K562 (cell line): ENCODE data around the gene SPRYD7.

Experiments
- BACH1 ChIP-seq: fragments of 200-800 bp; sonication (Bioruptor generic); IDR thresholded peaks from 2 replicates; pipeline ENCODE4 v1.6.1; 2016; ENCODE audit warnings: missing genetic modification characterization, missing compliant biosample characterization
- ELF4 ChIP-seq: fragments of 450-650 bp; formaldehyde crosslinking; IDR thresholded peaks from 2 replicates; pipeline ENCODE4 v1.4.0; 2022; ENCODE audit warnings: missing genetic modification characterization
- LARP7 ChIP-seq: fragments of 450-650 bp; IDR thresholded peaks from 2 replicates; pipeline ENCODE4 v1.6.1; 2016
- POLR2AphosphoS5 ChIP-seq: IDR thresholded peaks from 2 replicates; pipeline ENCODE4 v1.6.1; 2011; ENCODE audit warnings: mild to moderate bottlenecking, low read depth, low read length, moderate library complexity; ENCODE audit not compliant: control insufficient read depth, insufficient read depth
- RAD21 ChIP-seq, 2 experiments: fragments of 250-450 bp in 1 of 2; fragments of 450-650 bp in 1 of 2; sonication (Bioruptor Pico) in 1 of 2; formaldehyde crosslinking in 1 of 2; IDR thresholded peaks in 1 of 2; conservative IDR thresholded peaks in 1 of 2; 2 replicates each; pipeline versions ENCODE4 v1.4.0 to v1.8.0; 2020 to 2022; ENCODE audit warnings: mild to moderate bottlenecking in 2 of 2, moderate library complexity in 1 of 2
- RFX1 ChIP-seq: fragments of 450-650 bp; IDR thresholded peaks from 2 replicates; pipeline ENCODE4 v1.6.1; 2016; ENCODE audit warnings: mild to moderate bottlenecking, moderate library complexity
- RFX5 ChIP-seq: IDR thresholded peaks from 2 replicates; pipeline ENCODE4 v1.6.1; 2011; ENCODE audit warnings: low read depth, mild to moderate bottlenecking, improper control_type of control experiment, low read length
- SP1 ChIP-seq: sonication (generic); formaldehyde crosslinking; IDR thresholded peaks from 2 replicates; pipeline ENCODE4 v1.8.1; 2022; ENCODE audit warnings: mild to moderate bottlenecking, missing genetic modification reagents
- TAF1 ChIP-seq: IDR thresholded peaks from 2 replicates; pipeline ENCODE4 v1.6.1; 2011; ENCODE audit warnings: mild to moderate bottlenecking, low read length, moderate library complexity; ENCODE audit not compliant: insufficient read depth, control insufficient read depth, severe bottlenecking; ENCODE audit errors: extremely low read depth
- TCF7L2 ChIP-seq: fragments of 150-350 bp; IDR thresholded peaks from 2 replicates; pipeline ENCODE4 v1.6.1; 2016; ENCODE audit warnings: low read depth, mild to moderate bottlenecking, low read length, moderate library complexity
- TF ChIP-seq, protein P1 (sequence below): sonication (generic); formaldehyde crosslinking; IDR thresholded peaks from 2 replicates; pipeline ENCODE4 v1.8.1; 2023; ENCODE audit warnings: mild to moderate bottlenecking, missing genetic modification reagents
- TF ChIP-seq, protein P2 (sequence below), 3 experiments: IDR thresholded peaks in 2 of 3; conservative IDR thresholded peaks in 1 of 3; 2 replicates each; pipeline ENCODE4 v1.5.1; 2011 to 2012; ENCODE audit warnings: low read length in 3 of 3, mild to moderate bottlenecking in 3 of 3, control low read depth in 2 of 3, improper control_type of control experiment in 1 of 3, inconsistent platforms in 1 of 3, low read depth in 1 of 3, mixed read lengths in 1 of 3, moderate library complexity in 1 of 3; ENCODE audit not compliant: insufficient read depth in 2 of 3

DNA sequence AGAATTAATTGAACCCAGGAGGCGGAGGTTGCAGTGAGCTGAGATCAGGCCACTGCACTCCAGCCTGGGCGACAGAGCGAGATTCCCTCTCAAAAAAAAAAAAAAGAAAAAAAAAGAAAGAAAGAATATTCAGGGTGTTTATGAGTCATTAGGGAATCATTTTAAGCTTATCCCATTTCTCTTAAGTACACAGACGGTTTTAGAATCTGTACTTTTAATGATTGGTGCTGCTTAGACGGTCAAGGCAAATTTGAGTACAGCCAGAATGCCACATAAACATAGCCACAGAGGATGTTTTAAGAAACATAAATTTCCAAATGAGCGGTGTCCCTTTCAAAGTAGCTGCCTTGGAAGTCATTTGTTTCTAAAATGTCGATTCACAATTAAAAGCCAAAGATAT, 2.6 kb downstream of the SPRYD7 start:
- TF ChIP-seq TCF7L2 (no peak), TAF1 (no peak), RAD21 (CRISPR knock-in tag; conservative IDR thresholded peaks at IDR 0.05 in 1 of 2, IDR thresholded peaks at IDR 0.05 in 1 of 2) (no peak), POLR2AphosphoS5 (no peak), SP1 (no peak), RFX1 (no peak), ELF4 (no peak), LARP7 (no peak), RFX5 (no peak), BACH1 (tag) (no peak)
- TF ChIP-seq, protein P1, sequence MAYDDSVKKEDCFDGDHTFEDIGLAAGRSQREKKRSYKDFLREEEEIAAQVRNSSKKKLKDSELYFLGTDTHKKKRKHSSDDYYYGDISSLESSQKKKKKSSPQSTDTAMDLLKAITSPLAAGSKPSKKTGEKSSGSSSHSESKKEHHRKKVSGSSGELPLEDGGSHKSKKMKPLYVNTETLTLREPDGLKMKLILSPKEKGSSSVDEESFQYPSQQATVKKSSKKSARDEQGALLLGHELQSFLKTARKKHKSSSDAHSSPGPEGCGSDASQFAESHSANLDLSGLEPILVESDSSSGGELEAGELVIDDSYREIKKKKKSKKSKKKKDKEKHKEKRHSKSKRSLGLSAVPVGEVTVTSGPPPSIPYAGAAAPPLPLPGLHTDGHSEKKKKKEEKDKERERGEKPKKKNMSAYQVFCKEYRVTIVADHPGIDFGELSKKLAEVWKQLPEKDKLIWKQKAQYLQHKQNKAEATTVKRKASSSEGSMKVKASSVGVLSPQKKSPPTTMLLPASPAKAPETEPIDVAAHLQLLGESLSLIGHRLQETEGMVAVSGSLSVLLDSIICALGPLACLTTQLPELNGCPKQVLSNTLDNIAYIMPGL (CRISPR knock-in tag): no peak
- TF ChIP-seq, protein P2, sequence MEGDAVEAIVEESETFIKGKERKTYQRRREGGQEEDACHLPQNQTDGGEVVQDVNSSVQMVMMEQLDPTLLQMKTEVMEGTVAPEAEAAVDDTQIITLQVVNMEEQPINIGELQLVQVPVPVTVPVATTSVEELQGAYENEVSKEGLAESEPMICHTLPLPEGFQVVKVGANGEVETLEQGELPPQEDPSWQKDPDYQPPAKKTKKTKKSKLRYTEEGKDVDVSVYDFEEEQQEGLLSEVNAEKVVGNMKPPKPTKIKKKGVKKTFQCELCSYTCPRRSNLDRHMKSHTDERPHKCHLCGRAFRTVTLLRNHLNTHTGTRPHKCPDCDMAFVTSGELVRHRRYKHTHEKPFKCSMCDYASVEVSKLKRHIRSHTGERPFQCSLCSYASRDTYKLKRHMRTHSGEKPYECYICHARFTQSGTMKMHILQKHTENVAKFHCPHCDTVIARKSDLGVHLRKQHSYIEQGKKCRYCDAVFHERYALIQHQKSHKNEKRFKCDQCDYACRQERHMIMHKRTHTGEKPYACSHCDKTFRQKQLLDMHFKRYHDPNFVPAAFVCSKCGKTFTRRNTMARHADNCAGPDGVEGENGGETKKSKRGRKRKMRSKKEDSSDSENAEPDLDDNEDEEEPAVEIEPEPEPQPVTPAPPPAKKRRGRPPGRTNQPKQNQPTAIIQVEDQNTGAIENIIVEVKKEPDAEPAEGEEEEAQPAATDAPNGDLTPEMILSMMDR (IDR thresholded peaks at IDR 0.05 in 2 of 3, conservative IDR thresholded peaks at IDR 0.05 in 1 of 3; ENCODE audit: insufficient read depth in 2 of 3, low read depth in 1 of 3, low read length in 3 of 3): no peak
